ENCODE results near the gene KLK3. TPM values are rescaled to one million over a fixed set of nuclear protein-coding genes. Genes with fewer than 3 reads are reported as not detected.
A peak's percentile ranks its signal among the peaks of the same experiment; 100 is the strongest.
"Not testable (repeated sequence)": the region's sequence is repeated elsewhere in the genome, so short reads cannot be mapped to it uniquely, and the experiment has no call there.

Gene KLK3
- total RNA-seq, 1 donor from 2014 or later, result not detected

GRCh38 chr19:50869479-50869878, 14.8 kb downstream of the KLK3 start:
- DNase-seq, result no peak

- DNase-seq, result no peak
Measured at GRCh38 chr19:50870417-50871089, 15.8 kb downstream of the KLK3 start.

DNA sequence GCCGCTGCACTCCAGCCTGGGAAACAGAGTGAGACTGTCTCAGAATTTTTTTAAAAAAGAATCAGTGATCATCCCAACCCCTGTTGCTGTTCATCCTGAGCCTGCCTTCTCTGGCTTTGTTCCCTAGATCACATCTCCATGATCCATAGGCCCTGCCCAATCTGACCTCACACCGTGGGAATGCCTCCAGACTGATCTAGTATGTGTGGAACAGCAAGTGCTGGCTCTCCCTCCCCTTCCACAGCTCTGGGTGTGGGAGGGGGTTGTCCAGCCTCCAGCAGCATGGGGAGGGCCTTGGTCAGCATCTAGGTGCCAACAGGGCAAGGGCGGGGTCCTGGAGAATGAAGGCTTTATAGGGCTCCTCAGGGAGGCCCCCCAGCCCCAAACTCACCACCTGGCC, 18.3 kb downstream of the KLK3 start, which contains the start of gene KLK2:
TSS of gene KLK2 (plus strand) at position 384 of the 400 bp plus-strand sequence. CDS start 35 bp downstream, outside the sequence.
- DNase-seq, result no peak

- DNase-seq, result no peak
Measured at GRCh38 chr19:50874211-50874610, 19.5 kb downstream of the KLK3 start.

DNA sequence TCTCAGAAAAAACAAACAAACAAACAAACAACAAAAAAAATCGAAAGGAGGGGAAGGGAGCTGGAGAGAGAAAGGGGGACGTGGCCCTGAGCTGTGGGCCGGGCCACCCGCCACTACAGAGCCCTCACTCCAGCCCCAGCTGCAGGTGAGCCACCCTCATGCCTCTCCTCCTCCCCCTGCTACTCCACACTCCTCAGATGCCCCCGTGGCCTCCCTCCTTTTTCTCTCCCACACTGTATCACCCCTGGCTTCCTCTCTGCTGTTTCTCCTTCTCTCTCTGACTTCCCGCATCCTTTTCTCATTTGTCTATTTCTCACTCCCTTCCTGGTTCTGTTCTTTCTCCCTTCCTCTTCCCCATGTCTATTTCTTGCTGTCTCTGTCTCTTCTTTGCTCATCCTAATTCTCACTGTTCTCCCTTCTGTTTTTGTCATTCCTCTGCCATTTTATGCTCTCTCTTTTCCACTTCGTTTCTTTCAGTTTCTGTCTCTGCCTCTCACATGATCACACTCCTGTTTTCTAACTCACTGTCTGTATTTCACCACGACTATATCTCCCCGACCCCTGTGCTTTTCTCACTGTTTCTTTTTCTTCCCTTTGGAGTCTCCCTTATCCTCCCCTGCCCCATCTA, 21.2 kb downstream of the KLK3 start:
- no peak for DNase-seq

- DNase-seq, result peak; percentile 23
Measured at GRCh38 chr19:50876456-50876855, 21.7 kb downstream of the KLK3 start.

DNA sequence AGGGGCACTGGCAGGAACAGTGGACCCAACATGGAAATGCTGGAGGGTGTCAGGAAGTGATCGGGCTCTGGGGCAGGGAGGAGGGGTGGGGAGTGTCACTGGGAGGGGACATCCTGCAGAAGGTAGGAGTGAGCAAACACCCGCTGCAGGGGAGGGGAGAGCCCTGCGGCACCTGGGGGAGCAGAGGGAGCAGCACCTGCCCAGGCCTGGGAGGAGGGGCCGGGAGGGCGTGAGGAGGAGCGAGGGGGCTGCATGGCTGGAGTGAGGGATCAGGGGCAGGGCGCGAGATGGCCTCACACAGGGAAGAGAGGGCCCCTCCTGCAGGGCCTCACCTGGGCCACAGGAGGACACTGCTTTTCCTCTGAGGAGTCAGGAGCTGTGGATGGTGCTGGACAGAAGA, 22.6 kb downstream of the KLK3 start:
- DNase-seq, result no peak

- DNase-seq, result no peak
Measured at GRCh38 chr19:50878851-50879250, 24.1 kb downstream of the KLK3 start.

DNA sequence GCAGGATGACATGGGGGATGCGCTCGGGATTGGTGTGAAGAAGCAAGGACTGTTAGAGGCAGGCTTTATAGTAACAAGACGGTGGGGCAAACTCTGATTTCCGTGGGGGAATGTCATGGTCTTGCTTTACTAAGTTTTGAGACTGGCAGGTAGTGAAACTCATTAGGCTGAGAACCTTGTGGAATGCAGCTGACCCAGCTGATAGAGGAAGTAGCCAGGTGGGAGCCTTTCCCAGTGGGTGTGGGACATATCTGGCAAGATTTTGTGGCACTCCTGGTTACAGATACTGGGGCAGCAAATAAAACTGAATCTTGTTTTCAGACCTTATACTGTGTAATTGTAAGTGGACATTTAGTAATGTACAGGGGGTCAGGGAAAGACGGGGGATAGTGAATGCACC, 25.5 kb downstream of the KLK3 start:
- DNase-seq, result no peak

DNA sequence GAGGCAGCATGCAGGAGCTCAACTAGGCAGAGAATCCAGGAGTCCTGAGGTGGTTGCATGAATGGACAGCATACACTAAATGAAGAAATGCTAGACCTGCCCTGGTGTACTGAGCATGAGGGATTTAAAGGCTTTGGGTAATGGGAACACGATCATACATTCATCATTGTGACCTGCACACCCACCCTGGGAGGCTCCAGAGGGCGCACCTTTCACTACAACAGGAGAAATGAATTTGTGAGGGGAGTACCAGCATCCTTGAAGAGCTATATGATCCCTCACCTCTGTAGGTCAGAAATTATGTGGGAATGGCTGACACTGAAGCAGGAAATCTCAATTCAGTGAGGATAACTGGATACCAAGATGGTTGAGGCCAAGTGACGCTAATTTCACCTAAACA, 27.5 kb downstream of the KLK3 start:
- DNase-seq, result no peak

DNA sequence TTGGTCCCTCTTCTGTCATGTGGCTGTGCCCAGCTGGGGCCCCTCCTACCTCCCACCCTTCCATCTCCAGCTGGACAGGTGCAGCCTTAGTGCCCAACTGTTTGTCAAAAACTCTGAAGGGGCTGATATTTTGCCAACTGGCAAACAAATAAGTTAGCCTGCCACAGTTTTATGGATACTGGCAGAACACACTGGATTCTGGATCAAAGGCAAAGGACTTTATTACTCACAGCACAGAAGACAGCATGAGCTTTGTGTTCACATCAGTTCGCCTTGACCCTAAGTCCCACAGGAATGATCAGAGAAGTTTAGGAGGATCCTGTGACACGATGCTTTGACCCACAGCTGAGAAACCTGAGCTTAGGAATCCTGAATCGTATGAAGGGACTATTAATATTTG, 34.9 kb downstream of the KLK3 start:
- DNase-seq, result no peak

- no peak for DNase-seq
Measured at GRCh38 chr19:50890422-50891252, 35.9 kb downstream of the KLK3 start.

GRCh38 chr19:50891253-50891625, 36.5 kb downstream of the KLK3 start:
- DNase-seq, result no peak

GRCh38 chr19:50893047-50893736, 38.5 kb downstream of the KLK3 start:
- no peak for DNase-seq

DNA sequence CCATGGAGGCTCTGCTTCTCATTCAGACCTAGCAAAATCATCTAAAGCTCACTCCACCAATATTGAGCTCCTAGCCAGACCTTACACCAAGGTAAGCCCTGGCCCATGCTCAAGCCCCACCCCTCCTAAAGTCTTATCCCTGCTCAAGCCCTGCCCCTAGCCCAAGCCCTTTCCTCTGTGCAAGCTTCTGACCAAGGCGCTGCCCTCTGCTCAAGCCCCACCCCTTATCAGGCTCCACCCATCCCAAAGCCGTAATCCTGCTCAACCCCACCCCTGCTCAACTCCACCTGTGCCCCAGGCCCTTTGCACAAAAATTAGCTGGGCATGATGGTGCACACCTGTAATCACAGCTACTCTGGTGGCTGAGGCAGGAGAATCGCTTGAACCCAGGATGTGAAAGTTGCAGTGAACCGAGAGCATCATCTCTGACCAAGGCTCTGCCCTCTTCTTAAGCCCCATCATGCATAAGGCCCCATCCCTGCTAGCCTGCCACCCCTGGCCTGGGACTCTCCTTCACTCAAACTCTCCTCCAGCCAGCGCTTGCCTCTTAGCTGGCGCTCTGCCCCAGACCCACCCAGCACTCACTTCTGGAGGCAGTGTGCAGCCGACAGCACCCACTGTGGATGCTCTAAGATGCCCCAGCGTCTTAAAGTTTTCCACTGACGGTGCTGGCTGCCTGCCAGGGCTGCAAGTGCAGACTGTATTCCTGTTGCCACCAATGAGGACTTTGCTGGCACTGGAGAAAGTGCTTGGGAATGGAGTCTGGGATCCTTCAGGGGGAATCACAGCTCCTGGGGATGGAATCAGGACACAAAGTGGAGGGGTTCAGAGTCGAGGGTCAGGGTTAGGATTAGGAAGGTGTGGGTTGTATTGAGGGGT, 40.0 kb downstream of the KLK3 start:
- DNase-seq, result no peak

DNA sequence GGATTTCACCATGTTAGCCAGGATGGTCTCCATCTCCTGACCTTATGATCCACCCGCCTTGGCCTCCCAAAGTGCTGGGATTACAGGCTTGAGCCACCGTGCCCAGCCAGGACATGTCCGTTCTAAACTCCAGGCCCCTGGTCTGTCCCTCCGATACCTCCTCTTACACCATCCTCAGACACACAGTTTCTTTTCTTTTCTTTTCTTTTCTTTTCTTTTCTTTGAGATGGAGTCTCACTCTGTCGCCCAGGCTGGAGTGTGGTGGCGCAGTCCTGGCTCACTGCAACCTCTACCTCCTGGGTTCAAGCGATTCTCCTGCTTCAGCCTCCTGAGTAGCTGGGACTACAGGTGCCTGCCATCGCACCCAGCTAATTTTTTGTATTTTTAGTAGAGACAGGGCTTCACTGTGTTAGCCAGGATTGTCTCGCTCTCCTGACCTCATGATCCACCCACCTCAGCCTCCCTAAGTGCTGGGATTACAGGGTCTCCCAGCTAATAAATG, 41.4 kb downstream of the KLK3 start:
- not testable (repeated sequence) for DNase-seq

DNA sequence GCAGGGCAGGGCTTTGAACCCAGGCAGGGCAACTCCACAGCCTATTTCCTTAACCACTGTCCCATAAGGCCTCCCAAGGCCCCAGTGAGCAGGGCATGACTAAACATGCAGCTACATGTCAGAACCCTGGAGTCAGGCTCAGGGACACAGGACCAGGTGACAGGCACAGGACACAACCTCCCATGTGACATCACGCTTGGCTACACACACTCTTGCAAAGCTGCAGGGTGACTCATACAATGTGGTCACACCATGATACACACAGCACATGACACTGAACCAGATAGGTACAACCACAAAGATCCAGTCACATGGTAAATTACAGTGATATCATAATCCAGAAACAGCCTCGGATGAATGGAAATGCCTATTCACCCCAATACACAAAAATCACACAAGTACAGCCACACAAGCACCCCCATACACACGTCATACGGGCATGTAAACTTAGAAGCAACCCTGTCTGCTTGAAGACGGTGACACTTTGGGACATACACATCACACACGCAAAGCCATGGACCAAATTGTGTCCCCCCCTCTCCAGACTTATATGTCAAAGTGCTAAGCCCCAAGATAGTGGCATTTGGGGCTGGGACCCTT, 42.0 kb downstream of the KLK3 start:
- DNase-seq, result no peak

DNA sequence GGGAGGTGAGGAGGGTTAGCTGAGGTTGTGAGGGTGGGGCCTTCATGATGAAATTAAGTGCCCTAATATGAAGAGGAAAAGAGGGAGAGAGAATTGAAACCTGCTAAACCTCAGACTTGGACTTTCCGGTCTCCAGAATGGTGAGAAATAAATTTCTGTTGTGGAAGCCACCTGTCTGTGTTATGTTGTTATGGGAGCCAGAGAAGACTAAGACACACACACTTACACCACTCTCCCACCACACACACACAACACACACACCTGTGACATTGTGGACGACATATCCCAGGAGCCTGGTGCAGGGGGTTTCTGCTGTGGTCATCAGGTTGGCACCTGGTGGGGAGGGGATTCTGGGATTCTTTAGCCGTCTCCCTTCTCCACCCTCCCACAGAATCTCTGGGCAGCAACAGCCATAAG, 42.5 kb downstream of the KLK3 start:
- no peak for DNase-seq

DNA sequence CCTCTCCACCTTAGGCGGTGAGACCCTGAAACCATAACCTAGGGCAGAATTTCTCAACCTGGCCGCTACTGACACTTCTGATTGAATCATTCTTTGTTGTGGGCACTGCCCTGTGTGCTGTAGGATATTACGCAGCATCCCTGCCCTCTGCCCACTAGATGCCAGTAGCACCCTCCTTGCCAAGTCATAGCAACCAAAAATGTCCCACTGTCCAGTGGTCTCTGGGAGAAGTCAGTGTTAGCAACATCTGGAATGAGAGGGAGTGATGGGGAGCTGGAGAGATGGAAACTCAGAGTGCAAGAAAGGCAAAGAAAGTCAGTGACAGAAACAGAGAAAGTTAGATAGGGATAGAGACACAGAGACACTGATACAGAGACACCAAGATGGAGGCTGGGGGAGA, 42.9 kb downstream of the KLK3 start:
- no peak for DNase-seq

DNA sequence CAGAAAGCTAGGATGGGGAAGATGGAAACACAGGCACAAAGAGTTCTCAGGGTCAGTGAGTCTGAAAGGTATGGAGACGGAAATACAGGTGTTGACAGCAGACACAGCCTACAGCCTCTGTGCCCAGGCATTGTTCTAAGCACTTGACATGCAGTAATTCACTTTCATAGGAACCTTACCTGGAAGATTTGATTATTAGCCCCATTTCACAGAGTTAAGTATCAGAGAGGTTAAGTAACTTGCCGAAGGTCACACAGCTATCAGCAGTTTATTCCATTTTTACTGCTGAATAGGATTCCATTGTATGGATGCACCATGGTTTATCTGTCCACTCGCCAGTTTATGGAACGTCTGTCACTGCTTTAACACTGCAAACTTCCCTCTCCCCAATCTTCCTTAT, 43.3 kb downstream of the KLK3 start:
- DNase-seq, result no peak

GRCh38 chr19:50899569-50899968, 44.9 kb downstream of the KLK3 start:
- DNase-seq, result no peak
